Caco-2 (cell line): Measurements from ENCODE around the gene SCO1. TPM values are rescaled to one million over a fixed set of nuclear protein-coding genes. Genes with fewer than 3 reads are reported as not detected.

ENCODE experiments used
- BruUV-seq: library from RNA; stranded (reverse); fragments of 400-500 nt; replicated peaks from 2 replicates; lab custom pipeline; 2021; lab: Mats Ljungman, UMichigan
- CTCF ChIA-PET: fragments of 300-600 bp; sonication (Branson Sonifier 250); formaldehyde crosslinking; loops from one replicate; lab custom pipeline; 2022; ENCODE audit warnings: antibody characterized with exemption; lab: Charles Lee
- POLR2A ChIA-PET: fragments of 300-600 bp; sonication (Branson Sonifier 250); formaldehyde crosslinking; loops from one replicate; lab custom pipeline; 2022; ENCODE audit warnings: antibody characterized with exemption; lab: Charles Lee
- DNase-seq, 2 experiments: peaks; one replicate each; pipeline versions ENCODE4 v3.0.0 to v3.0.0-alpha.2; 2020 to 2022
- H3K27me3 ChIP-seq: replicated peaks from 2 replicates; pipeline ENCODE4 v1.6.0; 2011; ENCODE audit warnings: low read length; ENCODE audit not compliant: control insufficient read depth, insufficient read depth
- H3K36me3 ChIP-seq: 2 replicates; pipeline ENCODE4 v1.5.1; 2011; ENCODE audit warnings: low read length; ENCODE audit not compliant: control insufficient read depth, insufficient read depth
- H3K4me1 ChIP-seq: fragments of 250-450 bp; sonication (Bioruptor Pico); 2 replicates; pipeline ENCODE4 v1.5.1; 2020; ENCODE audit warnings: mild to moderate bottlenecking
- H3K4me3 ChIP-seq: 2 replicates; pipeline ENCODE4 v1.5.1; 2011; ENCODE audit warnings: low read depth, mild to moderate bottlenecking, control low read depth, low read length
- H3K9me3 ChIP-seq: fragments of 250-450 bp; sonication (Bioruptor Pico); 2 replicates; pipeline ENCODE4 v1.5.1; 2020; ENCODE audit warnings: mild to moderate bottlenecking, moderate library complexity
- H3K27ac Mint-ChIP-seq: one replicate; pipeline ENCODE4 v1.8.0; 2022; ENCODE audit warnings: mixed read lengths; ENCODE audit not compliant: unreplicated experiment
- H3K27me3 Mint-ChIP-seq: one replicate; pipeline ENCODE4 v1.8.0; 2022; ENCODE audit warnings: mixed read lengths; ENCODE audit not compliant: insufficient read depth, unreplicated experiment
- H3K36me3 Mint-ChIP-seq: one replicate; pipeline ENCODE4 v1.8.0; 2022; ENCODE audit warnings: mild to moderate bottlenecking, mixed read lengths; ENCODE audit not compliant: insufficient read depth, unreplicated experiment
- H3K4me1 Mint-ChIP-seq: one replicate; pipeline ENCODE4 v1.8.0; 2022; ENCODE audit warnings: low read depth, mixed read lengths; ENCODE audit not compliant: unreplicated experiment
- H3K4me3 Mint-ChIP-seq: one replicate; pipeline ENCODE4 v1.8.0; 2022; ENCODE audit warnings: mild to moderate bottlenecking, moderate library complexity, mixed read lengths; ENCODE audit not compliant: unreplicated experiment
- H3K9me3 Mint-ChIP-seq: one replicate; pipeline ENCODE4 v1.8.0; 2022; ENCODE audit warnings: mixed read lengths; ENCODE audit not compliant: unreplicated experiment
- CTCF ChIP-seq, 2 experiments: fragments of 200-600 bp in 1 of 2; IDR thresholded peaks; 1 replicate in 1 of 2; 2 replicates in 1 of 2; pipeline versions ENCODE4 v1.5.1 to v1.8.0; 2011 to 2022; ENCODE audit warnings: antibody characterized with exemption in 1 of 2, control low read depth in 1 of 2, inconsistent platforms in 1 of 2, low read depth in 1 of 2, low read length in 1 of 2, mild to moderate bottlenecking in 1 of 2, moderate library complexity in 1 of 2; ENCODE audit not compliant: insufficient read depth in 1 of 2, severe bottlenecking in 1 of 2, unreplicated experiment in 1 of 2
- intact Hi-C: fragments of 100-400 bp; cut with micrococcal nuclease; formaldehyde crosslinking; loops from one replicate; pipeline ENCODE4 v1.10.0; 2022; ENCODE audit not compliant: unreplicated experiment
- total RNA-seq: library from RNA; stranded (reverse); gene quantifications from 2 replicates; pipeline ENCODE4 v1.2.3, GENCODE V29; 2022

Gene SCO1
- total RNA-seq, 1 experiment from 2014 or later: 26.3 TPM

GRCh38 chr17:10687499-10687898 is 9.8 kb downstream of the SCO1 start:
- no TSS peak for BruUV-seq

DNA sequence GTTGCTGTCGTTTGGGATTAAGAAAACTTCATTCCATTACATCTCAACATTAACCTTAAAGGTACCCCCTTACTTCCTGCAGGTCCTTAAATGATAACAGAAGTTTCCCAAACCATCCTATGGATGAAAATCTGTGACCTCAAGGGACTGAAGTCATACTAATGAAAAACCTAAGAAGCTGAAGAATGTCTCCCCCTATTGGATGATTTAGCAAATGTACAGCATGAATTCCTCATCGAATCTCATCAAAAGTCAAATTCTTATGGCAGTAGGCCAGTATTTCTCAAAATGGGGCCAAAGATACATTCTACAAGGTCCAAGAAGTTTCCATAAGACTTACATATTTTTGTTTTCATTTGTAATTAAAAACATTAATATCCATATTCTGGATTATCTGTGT is 13.5 kb downstream of the SCO1 start:
- POLR2A ChIA-PET: no interaction called here
- CTCF ChIA-PET: interaction anchor here (1.5 kb wide), 1 partner anchor 37 kb away, joined by 5 read pairs; no protein-coding TSS in a partner anchor
- H3K27ac Mint-ChIP-seq: no peak overlapping the region
- H3K4me1 ChIP-seq: no peaks in the 10 kb centered on the region
- H3K36me3 ChIP-seq: no peaks in the 10 kb centered on the region; the same call in 1 of the 2 replicates
- peaks cover 39% of the 10 kb centered on the region for H3K36me3 Mint-ChIP-seq
- BruUV-seq: no TSS peak
- no peaks in the 10 kb centered on the region for H3K27me3 Mint-ChIP-seq
- H3K9me3 ChIP-seq: no peaks in the 10 kb centered on the region
- no peak overlapping the region for H3K4me3 Mint-ChIP-seq
- no peaks in the 10 kb centered on the region for H3K4me1 Mint-ChIP-seq
- intact Hi-C loops: loop anchor here (2.0 kb wide), 1 partner anchor 37 kb away; no protein-coding TSS in a partner anchor
- no peaks in the 10 kb centered on the region for H3K27me3 ChIP-seq
- no peaks in the 10 kb centered on the region for H3K9me3 Mint-ChIP-seq
- H3K4me3 ChIP-seq: no peak overlapping the region
- peak in 1 of 2 experiments; percentile 1 for TF ChIP-seq CTCF (IDR thresholded peaks at IDR 0.05; ENCODE audit: insufficient read depth in 1 of 2, low read depth in 1 of 2, low read length in 1 of 2, severe bottlenecking in 1 of 2, unreplicated experiment in 1 of 2)
- no peak for DNase-seq

More at GRCh38 chr17:10687499-10687898, 9.8 kb downstream of the SCO1 start:
- Histone ChIP-seq H3K4me3 (no peak overlapping the region), H3K27me3 (no peaks in the 10 kb centered on the region), H3K9me3 (no peaks in the 10 kb centered on the region), H3K4me1 (no peaks in the 10 kb centered on the region), H3K36me3 (no peaks in the 10 kb centered on the region; the same call in 1 of the 2 replicates)
- Mint-ChIP-seq H3K27me3 (no peaks in the 10 kb centered on the region), H3K27ac (no peak overlapping the region), H3K4me1 (no peaks in the 10 kb centered on the region), H3K9me3 (no peaks in the 10 kb centered on the region), H3K4me3 (no peak overlapping the region), H3K36me3 (peaks cover 36% of the 10 kb centered on the region)
- TF ChIP-seq CTCF (IDR thresholded peaks at IDR 0.05; ENCODE audit: insufficient read depth in 1 of 2, low read depth in 1 of 2, low read length in 1 of 2, severe bottlenecking in 1 of 2, unreplicated experiment in 1 of 2): no peak
- intact Hi-C loops: no loop called here
- POLR2A ChIA-PET: no interaction called here
- no peak for DNase-seq
- CTCF ChIA-PET: no interaction called here

- TF ChIP-seq CTCF (IDR thresholded peaks at IDR 0.05; ENCODE audit: insufficient read depth in 1 of 2, low read depth in 1 of 2, low read length in 1 of 2, severe bottlenecking in 1 of 2, unreplicated experiment in 1 of 2): no peak
- H3K27me3 Mint-ChIP-seq: no peaks in the 10 kb centered on the region
- H3K27ac Mint-ChIP-seq: peak overlapping the region; percentile 55
- CTCF ChIA-PET: no interaction called here
- H3K36me3 Mint-ChIP-seq: peaks cover 39% of the 10 kb centered on the region
- H3K9me3 Mint-ChIP-seq: no peaks in the 10 kb centered on the region
- no TSS peak for BruUV-seq
- no peaks in the 10 kb centered on the region for H3K27me3 ChIP-seq
- H3K4me1 Mint-ChIP-seq: no peaks in the 10 kb centered on the region
- H3K36me3 ChIP-seq: no peaks in the 10 kb centered on the region; the same call in 1 of the 2 replicates
- intact Hi-C loops: no loop called here
- no peak for DNase-seq
- no peaks in the 10 kb centered on the region for H3K4me1 ChIP-seq
- POLR2A ChIA-PET: no interaction called here
- no peak overlapping the region for H3K4me3 Mint-ChIP-seq
- no peak overlapping the region for H3K4me3 ChIP-seq
- H3K9me3 ChIP-seq: no peaks in the 10 kb centered on the region
Measured at GRCh38 chr17:10681866-10682446, 15.4 kb downstream of the SCO1 start.
